HL-60 (cell line): Measurements from ENCODE around the gene KRT82.

Experiments
- DNase-seq, 2 experiments: peaks; one replicate each; pipeline ENCODE4 v3.0.0-alpha.2; 2010 to 2020; ENCODE audit warnings: low read depth in 1 of 2, low spot score in 1 of 2
- H3K27ac ChIP-seq: fragments of 250-450 bp; sonication (Bioruptor Pico); replicated peaks from 2 replicates; pipeline ENCODE4 v1.5.1; 2020; ENCODE audit warnings: mild to moderate bottlenecking, moderate library complexity
- H3K27me3 ChIP-seq: fragments of 250-450 bp; sonication (Bioruptor Pico); 2 replicates; pipeline ENCODE4 v1.5.1; 2021; ENCODE audit warnings: mild to moderate bottlenecking, moderate library complexity; ENCODE audit not compliant: insufficient read depth, poor library complexity, severe bottlenecking
- H3K4me3 ChIP-seq: replicated peaks from 2 replicates; pipeline ENCODE4 v1.5.1; 2011; ENCODE audit warnings: mild to moderate bottlenecking, control low read depth, low read length; ENCODE audit not compliant: insufficient read depth
- GABPA ChIP-seq: IDR thresholded peaks from 2 replicates; pipeline ENCODE4 v1.6.1; 2012; ENCODE audit warnings: low read depth
- POLR2AphosphoS5 ChIP-seq: IDR thresholded peaks from 2 replicates; pipeline ENCODE4 v1.6.1; 2012; ENCODE audit warnings: low read depth
- SPI1 ChIP-seq: IDR thresholded peaks from 2 replicates; pipeline ENCODE4 v1.6.1; 2012; ENCODE audit warnings: low read depth, mild to moderate bottlenecking, borderline replicate concordance
- TF ChIP-seq, protein P1 (sequence below): IDR thresholded peaks from 2 replicates; pipeline ENCODE4 v1.6.1; 2012; ENCODE audit warnings: low read depth; ENCODE audit not compliant: insufficient replicate concordance
- TF ChIP-seq, protein P2 (sequence below): IDR thresholded peaks from one replicate; pipeline ENCODE4 v1.5.1; 2011; ENCODE audit warnings: low read length, control low read depth, inconsistent platforms; ENCODE audit not compliant: insufficient read depth

Gene KRT82

DNA sequence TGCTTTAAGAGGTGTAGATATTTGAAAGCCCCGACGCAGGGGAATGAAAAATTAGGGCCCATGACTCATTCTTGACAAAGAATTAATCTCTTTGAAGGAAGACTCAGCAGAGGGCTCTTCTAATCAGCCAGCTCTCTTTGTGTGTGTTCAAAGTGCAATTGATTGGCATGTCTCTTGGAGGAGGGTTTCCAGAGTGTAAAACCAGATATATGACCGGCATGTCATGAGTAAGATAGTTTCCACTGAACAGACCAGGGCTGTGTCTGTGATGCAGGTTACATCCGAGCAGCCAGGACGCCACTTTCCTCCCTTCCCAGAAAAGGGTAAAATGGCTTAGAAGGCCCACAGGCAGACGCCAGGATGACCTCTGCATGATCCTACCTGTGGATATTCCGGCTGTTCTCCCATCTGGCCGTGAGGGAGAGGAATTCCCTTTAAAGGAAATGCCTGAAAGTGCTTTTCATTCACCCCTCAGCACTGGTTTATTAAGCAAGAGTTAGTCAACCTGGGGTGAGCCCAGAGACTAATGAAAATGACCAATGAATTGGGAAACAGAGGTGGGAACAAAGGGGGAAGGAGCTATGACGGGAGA lies 35.3 kb upstream of the KRT82 start:
- TF ChIP-seq SPI1 (no peak), POLR2AphosphoS5 (no peak), GABPA (no peak)
- TF ChIP-seq, protein P1, sequence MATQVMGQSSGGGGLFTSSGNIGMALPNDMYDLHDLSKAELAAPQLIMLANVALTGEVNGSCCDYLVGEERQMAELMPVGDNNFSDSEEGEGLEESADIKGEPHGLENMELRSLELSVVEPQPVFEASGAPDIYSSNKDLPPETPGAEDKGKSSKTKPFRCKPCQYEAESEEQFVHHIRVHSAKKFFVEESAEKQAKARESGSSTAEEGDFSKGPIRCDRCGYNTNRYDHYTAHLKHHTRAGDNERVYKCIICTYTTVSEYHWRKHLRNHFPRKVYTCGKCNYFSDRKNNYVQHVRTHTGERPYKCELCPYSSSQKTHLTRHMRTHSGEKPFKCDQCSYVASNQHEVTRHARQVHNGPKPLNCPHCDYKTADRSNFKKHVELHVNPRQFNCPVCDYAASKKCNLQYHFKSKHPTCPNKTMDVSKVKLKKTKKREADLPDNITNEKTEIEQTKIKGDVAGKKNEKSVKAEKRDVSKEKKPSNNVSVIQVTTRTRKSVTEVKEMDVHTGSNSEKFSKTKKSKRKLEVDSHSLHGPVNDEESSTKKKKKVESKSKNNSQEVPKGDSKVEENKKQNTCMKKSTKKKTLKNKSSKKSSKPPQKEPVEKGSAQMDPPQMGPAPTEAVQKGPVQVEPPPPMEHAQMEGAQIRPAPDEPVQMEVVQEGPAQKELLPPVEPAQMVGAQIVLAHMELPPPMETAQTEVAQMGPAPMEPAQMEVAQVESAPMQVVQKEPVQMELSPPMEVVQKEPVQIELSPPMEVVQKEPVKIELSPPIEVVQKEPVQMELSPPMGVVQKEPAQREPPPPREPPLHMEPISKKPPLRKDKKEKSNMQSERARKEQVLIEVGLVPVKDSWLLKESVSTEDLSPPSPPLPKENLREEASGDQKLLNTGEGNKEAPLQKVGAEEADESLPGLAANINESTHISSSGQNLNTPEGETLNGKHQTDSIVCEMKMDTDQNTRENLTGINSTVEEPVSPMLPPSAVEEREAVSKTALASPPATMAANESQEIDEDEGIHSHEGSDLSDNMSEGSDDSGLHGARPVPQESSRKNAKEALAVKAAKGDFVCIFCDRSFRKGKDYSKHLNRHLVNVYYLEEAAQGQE, result no peak
- TF ChIP-seq, protein P2, sequence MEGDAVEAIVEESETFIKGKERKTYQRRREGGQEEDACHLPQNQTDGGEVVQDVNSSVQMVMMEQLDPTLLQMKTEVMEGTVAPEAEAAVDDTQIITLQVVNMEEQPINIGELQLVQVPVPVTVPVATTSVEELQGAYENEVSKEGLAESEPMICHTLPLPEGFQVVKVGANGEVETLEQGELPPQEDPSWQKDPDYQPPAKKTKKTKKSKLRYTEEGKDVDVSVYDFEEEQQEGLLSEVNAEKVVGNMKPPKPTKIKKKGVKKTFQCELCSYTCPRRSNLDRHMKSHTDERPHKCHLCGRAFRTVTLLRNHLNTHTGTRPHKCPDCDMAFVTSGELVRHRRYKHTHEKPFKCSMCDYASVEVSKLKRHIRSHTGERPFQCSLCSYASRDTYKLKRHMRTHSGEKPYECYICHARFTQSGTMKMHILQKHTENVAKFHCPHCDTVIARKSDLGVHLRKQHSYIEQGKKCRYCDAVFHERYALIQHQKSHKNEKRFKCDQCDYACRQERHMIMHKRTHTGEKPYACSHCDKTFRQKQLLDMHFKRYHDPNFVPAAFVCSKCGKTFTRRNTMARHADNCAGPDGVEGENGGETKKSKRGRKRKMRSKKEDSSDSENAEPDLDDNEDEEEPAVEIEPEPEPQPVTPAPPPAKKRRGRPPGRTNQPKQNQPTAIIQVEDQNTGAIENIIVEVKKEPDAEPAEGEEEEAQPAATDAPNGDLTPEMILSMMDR, result no peak
- no peak for DNase-seq
- Histone ChIP-seq H3K4me3 (no peak overlapping the region), H3K27me3 (peaks cover 5% of the 10 kb centered on the region), H3K27ac (no peak overlapping the region)

DNA sequence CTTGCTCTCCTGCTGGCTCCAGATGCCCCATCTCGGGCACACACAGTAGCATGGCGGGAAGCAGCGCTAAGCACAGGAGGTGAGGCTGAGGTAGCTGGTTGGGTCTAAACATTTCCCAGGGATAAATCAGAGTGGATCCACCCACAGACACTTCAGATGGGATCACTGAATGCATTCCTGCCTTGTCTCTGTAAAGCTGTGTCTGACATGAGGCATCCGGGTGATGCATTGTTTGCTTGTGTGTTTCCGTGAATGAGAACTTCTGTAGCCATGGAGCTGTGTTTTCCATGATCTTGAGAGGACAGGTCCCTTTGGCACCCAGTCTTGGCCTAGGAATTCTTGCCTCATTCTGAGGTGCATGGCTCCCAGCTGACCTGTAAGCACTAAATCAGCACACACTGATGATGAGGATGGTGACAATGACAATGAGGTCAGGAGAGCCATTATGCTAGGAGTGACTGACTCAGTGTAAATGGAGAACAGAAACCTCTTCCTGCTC lies 34.7 kb upstream of the KRT82 start:
- peaks cover 4% of the 10 kb centered on the region for H3K27me3 ChIP-seq
- no peak overlapping the region for H3K4me3 ChIP-seq
- H3K27ac ChIP-seq, result no peak overlapping the region
- TF ChIP-seq SPI1, result no peak
- no peak for DNase-seq

DNA sequence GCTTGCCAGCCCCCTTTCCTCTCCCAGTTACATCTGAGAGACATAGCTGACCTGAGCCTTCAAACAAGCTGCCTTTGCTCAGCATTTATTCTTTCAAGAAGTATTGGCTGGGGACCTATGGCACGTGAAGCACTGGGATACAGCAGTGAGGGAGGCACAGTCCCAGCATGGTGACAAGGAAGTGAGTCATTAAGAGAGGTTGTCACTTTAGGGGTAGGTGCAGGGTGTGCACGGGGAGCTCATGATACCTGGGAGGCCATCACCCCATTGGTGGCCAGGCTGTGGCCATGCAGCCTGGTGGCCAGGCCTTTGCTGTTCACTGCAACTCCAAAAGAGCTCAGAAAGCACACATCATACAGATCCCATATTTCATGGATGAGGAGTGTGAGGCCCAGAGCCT lies 33.7 kb upstream of the KRT82 start:
- H3K27ac ChIP-seq, result no peak overlapping the region
- H3K27me3 ChIP-seq, result peaks cover 2% of the 10 kb centered on the region
- H3K4me3 ChIP-seq, result no peak overlapping the region
- TF ChIP-seq SPI1 (no peak), GABPA (no peak)
- TF ChIP-seq, protein P2, result no peak
- TF ChIP-seq, protein P1, result no peak
- no peak for DNase-seq

DNA sequence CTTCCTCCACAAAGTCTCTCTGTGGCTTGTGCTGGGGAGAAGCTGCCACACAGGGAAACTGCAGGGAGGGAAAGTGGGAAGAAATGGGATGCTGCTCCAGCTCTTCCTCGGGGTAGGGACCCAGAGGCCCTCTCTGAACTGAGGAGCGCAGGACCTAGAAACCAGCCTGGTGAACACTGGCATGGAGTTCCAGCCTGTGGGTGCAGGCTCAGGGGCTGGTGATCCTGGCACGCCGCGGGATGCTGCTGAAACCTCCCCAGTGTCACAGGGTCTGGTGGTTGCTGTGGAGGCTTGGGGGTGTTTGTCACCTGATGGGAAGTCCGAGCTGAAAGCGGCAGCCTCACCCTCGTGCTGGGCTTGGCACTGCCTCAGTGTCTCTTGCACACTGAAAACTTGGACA lies 33.3 kb upstream of the KRT82 start:
- H3K27me3 ChIP-seq, result peaks cover 2% of the 10 kb centered on the region
- TF ChIP-seq, protein P1, result no peak
- no peak for TF ChIP-seq SPI1
- TF ChIP-seq GABPA, result no peak
- TF ChIP-seq POLR2AphosphoS5, result no peak
- TF ChIP-seq, protein P2, result no peak
- H3K27ac ChIP-seq, result no peak overlapping the region
- no peak overlapping the region for H3K4me3 ChIP-seq
- no peak for DNase-seq
